Small intestine (tissue), 7 donors: Measurements from ENCODE around the gene TXNRD2. TPM values are rescaled to one million over a fixed set of nuclear protein-coding genes. Genes with fewer than 3 reads are reported as not detected.

Experiments used
- DNase-seq, 2 donors: peaks; one replicate each; pipeline versions ENCODE4 v3.0.0 to v3.0.0-alpha.2; 2013
- FAIRE-seq: peaks from 2 replicates; lab custom pipeline; 2012; peaks lifted over from hg19 to GRCh38; lab: Jason Lieb, UNC
- H3K27ac ChIP-seq, 3 donors: one replicate each; pipeline ENCODE4 v1.5.1; 2013; ENCODE audit warnings: low read length in 2 of 3, mild to moderate bottlenecking in 2 of 3, control low read depth in 1 of 3, inconsistent platforms in 1 of 3, low read depth in 1 of 3, moderate library complexity in 1 of 3
- H3K27me3 ChIP-seq, 3 donors: one replicate each; pipeline ENCODE4 v1.6.1; 2013; ENCODE audit warnings: low read length in 3 of 3, inconsistent platforms in 1 of 3; ENCODE audit not compliant: control insufficient read depth in 3 of 3, insufficient read depth in 3 of 3
- H3K36me3 ChIP-seq, 3 donors: one replicate each; pipeline ENCODE4 v1.6.1; 2013; ENCODE audit warnings: low read length in 3 of 3, inconsistent platforms in 1 of 3, low read depth in 1 of 3, mild to moderate bottlenecking in 1 of 3, moderate library complexity in 1 of 3; ENCODE audit not compliant: control insufficient read depth in 3 of 3, insufficient read depth in 2 of 3
- H3K4me1 ChIP-seq, 3 donors: one replicate each; pipeline ENCODE4 v1.6.1; 2013; ENCODE audit warnings: low read length in 2 of 3, inconsistent platforms in 1 of 3, low read depth in 1 of 3, mild to moderate bottlenecking in 1 of 3, moderate library complexity in 1 of 3; ENCODE audit not compliant: control insufficient read depth in 3 of 3, insufficient read depth in 2 of 3
- H3K4me3 ChIP-seq, 3 donors: one replicate each; pipeline ENCODE4 v1.5.1; 2013; ENCODE audit warnings: low read length in 3 of 3, control low read depth in 1 of 3, inconsistent platforms in 1 of 3, low read depth in 1 of 3, mild to moderate bottlenecking in 1 of 3, moderate library complexity in 1 of 3
- H3K9me3 ChIP-seq, 2 donors: one replicate each; pipeline ENCODE4 v1.6.1; 2013; ENCODE audit warnings: low read depth in 1 of 2, low read length in 1 of 2; ENCODE audit not compliant: control insufficient read depth in 2 of 2, insufficient read depth in 1 of 2
- WGBS, 3 donors: extraction: QIAGEN DNeasy Blood & Tissue Kit; methylation state at CpG; one replicate each; pipeline ENCODE4 v1.1.7; 2013; 5-methylcytosine and 5-hydroxymethylcytosine counted together
- polyA plus RNA-seq, 4 donors: library from polyadenylated mRNA; stranded (reverse) in 3 of 4; unstranded in 1 of 4; fragments of 200-250 nt in 3 of 4; fragments of 120-200 nt in 1 of 4; gene quantifications; one replicate each; pipeline versions ENCODE4 v1.2.1 to v1.2.3, GENCODE V29; 2013
- donor health status: healthy with polysubstance abuse.
- donor health status: control.
- donor health status: control.
- donor health status: Bipolar disorder and iron deficiency.
- donor health status: healthy.

The TXNRD2 gene
- polyA plus RNA-seq, 4 donors = 16.8 to 43.8 (median 29.5) TPM

GRCh38 chr22:19876941-19877625 lies 64.5 kb downstream of the TXNRD2 start:
- Histone ChIP-seq H3K4me3 (no peak overlapping the region), H3K9me3 (no peaks in the 10 kb centered on the region), H3K27me3 (no peaks in the 10 kb centered on the region), H3K36me3 (peaks cover 0 to 59% (median 0%) of the 10 kb centered on the region in 3 donors), H3K27ac (no peak overlapping the region), H3K4me1 (peaks cover 0 to 6% (median 0%) of the 10 kb centered on the region in 3 donors)
- DNase-seq (no peak), FAIRE-seq (no peak)
- 89 to 93% (median 92%) methylated on average over 12 to 18 of the region's 18 CpGs for WGBS, 3 donors

- Histone ChIP-seq H3K4me3 (no peak overlapping the region), H3K9me3 (no peaks in the 10 kb centered on the region), H3K27me3 (no peaks in the 10 kb centered on the region), H3K27ac (no peak overlapping the region), H3K36me3 (peaks cover 0 to 59% (median 0%) of the 10 kb centered on the region in 3 donors), H3K4me1 (no peaks in the 10 kb centered on the region)
- WGBS, 3 donors = 64 to 77% (median 74%) methylated on average over 18 to 21 of the region's 21 CpGs
- no peak for DNase-seq
- FAIRE-seq = no peak
Measured at GRCh38 chr22:19876314-19876940, 65.2 kb downstream of the TXNRD2 start.

GRCh38 chr22:19875531-19876313 lies 65.9 kb downstream of the TXNRD2 start:
- H3K36me3 ChIP-seq = peaks cover 0 to 56% (median 0%) of the 10 kb centered on the region in 3 donors
- H3K9me3 ChIP-seq = no peaks in the 10 kb centered on the region
- DNase-seq (no peak), FAIRE-seq (no peak)
- H3K27me3 ChIP-seq = no peaks in the 10 kb centered on the region
- no peaks in the 10 kb centered on the region for H3K4me1 ChIP-seq
- H3K27ac ChIP-seq = no peak overlapping the region
- H3K4me3 ChIP-seq = no peak overlapping the region
- 33 to 58% (median 43%) methylated on average over 23 of the region's 23 CpGs for WGBS, 3 donors

- Histone ChIP-seq H3K27ac (no peak overlapping the region), H3K4me3 (no peak overlapping the region), H3K4me1 (no peaks in the 10 kb centered on the region), H3K27me3 (no peaks in the 10 kb centered on the region), H3K9me3 (no peaks in the 10 kb centered on the region), H3K36me3 (peaks cover 0 to 51% (median 0%) of the 10 kb centered on the region in 3 donors)
- DNase-seq = no peak
- no peak for FAIRE-seq
- WGBS, 3 donors = 80 to 83% (median 80%) methylated on average over 11 to 12 of the region's 12 CpGs
Measured at GRCh38 chr22:19875061-19875530, 66.5 kb downstream of the TXNRD2 start.

GRCh38 chr22:19874307-19875060 lies 67.1 kb downstream of the TXNRD2 start:
- Histone ChIP-seq H3K4me3 (no peak overlapping the region), H3K4me1 (no peaks in the 10 kb centered on the region), H3K27ac (no peak overlapping the region), H3K27me3 (no peaks in the 10 kb centered on the region), H3K9me3 (no peaks in the 10 kb centered on the region), H3K36me3 (peaks cover 0 to 45% (median 0%) of the 10 kb centered on the region in 3 donors)
- peak in 1 of 2 donors; percentile 35 for DNase-seq
- FAIRE-seq = no peak
- 38 to 65% (median 54%) methylated on average over 27 of the region's 27 CpGs for WGBS, 3 donors

- 37 to 65% (median 49%) methylated on average over 7 of the region's 7 CpGs for WGBS, 3 donors
- H3K36me3 ChIP-seq = peaks cover 0 to 41% (median 0%) of the 10 kb centered on the region in 3 donors
- H3K27me3 ChIP-seq = no peaks in the 10 kb centered on the region
- no peak for DNase-seq
- no peaks in the 10 kb centered on the region for H3K9me3 ChIP-seq
- H3K4me1 ChIP-seq = no peaks in the 10 kb centered on the region
- no peak overlapping the region for H3K4me3 ChIP-seq
- no peak for FAIRE-seq
- H3K27ac ChIP-seq = no peak overlapping the region
Measured at GRCh38 chr22:19873960-19874306, 67.7 kb downstream of the TXNRD2 start.

GRCh38 chr22:19873138-19873959 lies 68.3 kb downstream of the TXNRD2 start:
- no peak overlapping the region for H3K27ac ChIP-seq
- FAIRE-seq (no peak), DNase-seq (peak; percentile 76 to 78)

More at GRCh38 chr22:19873138-19873959, 68.3 kb downstream of the TXNRD2 start:
- peaks cover 0 to 37% (median 0%) of the 10 kb centered on the region in 3 donors for H3K36me3 ChIP-seq
- H3K4me1 ChIP-seq = no peaks in the 10 kb centered on the region
- no peak overlapping the region for H3K4me3 ChIP-seq
- H3K27me3 ChIP-seq = no peaks in the 10 kb centered on the region
- H3K9me3 ChIP-seq = no peaks in the 10 kb centered on the region
- WGBS, 3 donors = 27 to 66% (median 33%) methylated on average over 26 to 27 of the region's 27 CpGs
